ENCODE results near the gene ZNF365.

Gene ZNF365

DNA sequence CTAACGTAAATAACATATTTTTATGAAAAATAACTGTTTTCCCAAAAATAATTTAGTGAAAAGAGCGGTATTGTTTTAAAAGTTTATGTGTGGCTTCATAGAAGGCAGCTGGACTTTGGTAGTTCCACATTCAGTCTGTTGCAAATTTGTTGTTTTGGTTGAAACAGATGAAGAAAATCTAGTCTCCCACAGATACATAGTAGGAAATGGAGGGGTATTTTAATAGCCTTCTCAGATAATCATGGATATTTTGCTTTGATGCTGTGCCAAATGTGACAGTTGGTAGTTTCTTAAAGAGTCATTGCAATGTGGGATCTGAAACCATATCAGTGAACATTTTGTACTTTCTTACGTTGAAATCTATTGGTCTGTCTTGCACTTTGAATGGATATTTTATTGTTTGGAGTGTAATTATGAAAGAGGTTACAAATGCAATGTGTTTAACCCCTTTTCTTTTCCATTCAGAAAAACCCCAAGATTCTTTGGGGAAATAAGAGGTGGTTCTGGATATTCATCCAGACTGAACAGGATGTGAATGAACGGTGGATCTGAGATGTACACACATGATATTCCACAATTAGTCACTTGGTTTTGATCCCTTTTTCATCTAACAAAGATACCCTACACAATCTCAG is 10.4 kb downstream of the ZNF365 start:
- DNase-seq (ENCODE audit: insufficient read length, low spot score) (no peak), FAIRE-seq (no peak)
- TF ChIP-seq, protein P1, sequence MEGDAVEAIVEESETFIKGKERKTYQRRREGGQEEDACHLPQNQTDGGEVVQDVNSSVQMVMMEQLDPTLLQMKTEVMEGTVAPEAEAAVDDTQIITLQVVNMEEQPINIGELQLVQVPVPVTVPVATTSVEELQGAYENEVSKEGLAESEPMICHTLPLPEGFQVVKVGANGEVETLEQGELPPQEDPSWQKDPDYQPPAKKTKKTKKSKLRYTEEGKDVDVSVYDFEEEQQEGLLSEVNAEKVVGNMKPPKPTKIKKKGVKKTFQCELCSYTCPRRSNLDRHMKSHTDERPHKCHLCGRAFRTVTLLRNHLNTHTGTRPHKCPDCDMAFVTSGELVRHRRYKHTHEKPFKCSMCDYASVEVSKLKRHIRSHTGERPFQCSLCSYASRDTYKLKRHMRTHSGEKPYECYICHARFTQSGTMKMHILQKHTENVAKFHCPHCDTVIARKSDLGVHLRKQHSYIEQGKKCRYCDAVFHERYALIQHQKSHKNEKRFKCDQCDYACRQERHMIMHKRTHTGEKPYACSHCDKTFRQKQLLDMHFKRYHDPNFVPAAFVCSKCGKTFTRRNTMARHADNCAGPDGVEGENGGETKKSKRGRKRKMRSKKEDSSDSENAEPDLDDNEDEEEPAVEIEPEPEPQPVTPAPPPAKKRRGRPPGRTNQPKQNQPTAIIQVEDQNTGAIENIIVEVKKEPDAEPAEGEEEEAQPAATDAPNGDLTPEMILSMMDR (IDR thresholded peaks at IDR 0.05; ENCODE audit: insufficient read depth, missing control alignments): no peak

DNA sequence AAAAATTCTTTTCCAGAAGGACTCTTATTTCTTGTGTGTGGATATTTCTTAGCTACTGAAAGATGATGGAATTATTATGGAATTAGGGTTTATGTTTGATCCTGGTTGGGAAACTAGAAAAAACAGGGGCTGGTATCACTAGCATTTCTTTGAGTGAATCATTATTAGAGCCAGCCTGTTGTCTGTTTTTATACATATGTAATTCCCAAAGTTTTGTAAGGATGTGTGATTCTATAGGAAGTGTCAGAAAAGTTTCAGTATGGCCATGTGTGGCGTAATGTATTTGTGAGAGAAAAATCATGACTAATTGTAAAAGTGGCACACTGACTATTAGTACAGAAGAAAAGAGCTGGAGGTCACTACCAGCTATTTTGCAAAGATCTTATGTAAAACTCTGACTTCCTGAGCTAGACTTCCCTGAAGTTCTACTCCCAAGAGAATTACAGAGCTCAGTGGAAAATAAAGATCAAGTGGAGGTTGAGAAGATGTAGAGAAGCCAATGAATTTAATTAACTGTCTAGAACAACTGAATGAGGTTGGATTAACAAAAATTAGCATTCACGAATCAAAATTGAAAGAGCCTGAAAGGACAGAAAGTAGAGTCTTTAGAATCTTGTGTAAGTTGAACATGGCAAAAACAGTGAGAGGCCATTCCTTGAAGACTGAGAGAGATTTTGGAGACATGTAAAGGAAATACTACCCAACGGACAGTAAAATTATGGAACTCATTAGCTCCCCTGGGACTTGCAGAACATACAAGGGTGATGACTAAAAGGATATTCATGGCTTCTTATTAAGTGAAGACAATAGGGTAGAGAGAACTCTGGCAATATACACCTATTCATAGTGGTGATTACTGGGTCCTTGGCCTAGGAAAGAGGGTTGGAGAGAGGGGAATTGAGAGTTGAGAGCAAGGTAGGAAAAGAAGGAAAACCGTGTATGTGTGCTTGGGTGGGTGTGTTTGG is 12.5 kb downstream of the ZNF365 start:
- TF ChIP-seq, protein P1 (IDR thresholded peaks at IDR 0.05; ENCODE audit: insufficient read depth, missing control alignments): no peak
- FAIRE-seq: no peak
- no peak for DNase-seq (ENCODE audit: insufficient read length, low spot score)

GRCh38 chr10:62388328-62388727 is 14.2 kb downstream of the ZNF365 start:
- DNase-seq (ENCODE audit: insufficient read length, low spot score): no peak
- TF ChIP-seq, protein P1 (IDR thresholded peaks at IDR 0.05; ENCODE audit: insufficient read depth, missing control alignments): no peak
- FAIRE-seq: no peak

DNA sequence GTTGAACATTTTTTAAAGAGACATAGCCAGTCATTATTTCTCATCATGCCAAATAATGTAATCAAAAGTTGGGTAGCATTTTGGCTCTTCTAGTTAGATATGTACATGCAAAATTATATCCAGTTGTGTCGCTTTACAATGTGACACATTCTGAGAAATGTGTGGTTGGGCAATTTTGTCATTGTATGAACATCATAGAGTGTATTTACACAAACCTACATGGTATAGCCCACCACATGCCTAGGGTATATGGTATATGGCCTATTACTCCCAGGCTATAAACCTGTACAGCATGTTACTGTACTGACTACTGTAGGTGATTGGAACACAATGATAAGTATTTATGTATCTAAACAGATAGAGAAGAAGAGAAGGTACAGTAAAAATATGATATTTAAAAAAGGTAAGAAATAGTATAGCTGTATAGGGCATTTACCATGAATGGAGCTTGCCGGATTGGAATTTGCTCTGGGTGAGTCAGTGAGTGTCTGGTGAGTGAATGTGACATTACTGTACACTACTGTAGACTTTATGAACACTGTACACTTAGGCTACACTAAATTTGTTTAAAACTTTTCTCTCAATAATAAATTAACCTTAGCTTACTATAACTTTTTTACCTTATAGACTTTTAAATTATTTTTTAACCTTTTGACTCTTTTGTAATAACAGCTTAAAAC is 16.5 kb downstream of the ZNF365 start:
- DNase-seq (ENCODE audit: insufficient read length, low spot score) (no peak), FAIRE-seq (no peak)
- TF ChIP-seq, protein P1 (IDR thresholded peaks at IDR 0.05; ENCODE audit: insufficient read depth, missing control alignments): no peak

- FAIRE-seq (no peak), DNase-seq (ENCODE audit: insufficient read length, low spot score) (no peak)
- TF ChIP-seq, protein P1 (IDR thresholded peaks at IDR 0.05; ENCODE audit: insufficient read depth, missing control alignments): no peak
Measured at GRCh38 chr10:62393237-62393636, 19.1 kb downstream of the ZNF365 start.

DNA sequence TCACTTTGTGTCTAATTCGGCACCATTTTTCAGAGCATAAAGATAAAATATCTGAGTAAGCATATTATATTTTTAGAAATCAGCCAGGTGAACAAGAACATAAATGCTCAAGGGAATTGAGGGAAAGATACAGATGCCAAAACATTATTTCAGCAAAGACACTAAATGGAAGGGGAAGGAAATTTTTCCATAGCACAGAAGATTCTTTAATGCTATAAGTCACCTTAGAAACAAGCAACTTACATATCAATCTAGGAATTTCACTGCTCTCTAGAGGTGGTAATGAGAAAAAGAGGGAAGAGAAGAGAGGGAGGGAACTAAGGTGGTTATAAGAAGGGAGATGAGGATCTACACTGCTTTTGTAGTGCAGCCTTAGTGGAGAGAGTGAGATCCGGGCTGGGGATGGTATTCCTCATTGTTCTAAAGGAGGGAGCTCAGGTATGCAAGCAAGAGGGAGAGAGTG is 20.4 kb downstream of the ZNF365 start:
- DNase-seq (ENCODE audit: insufficient read length, low spot score): no peak
- TF ChIP-seq, protein P1 (IDR thresholded peaks at IDR 0.05; ENCODE audit: insufficient read depth, missing control alignments): no peak
- no peak for FAIRE-seq
